B cell (primary cell): ENCODE data around the gene ACER2.

Experiments used
- EZH2 ChIP-seq: IDR thresholded peaks from 2 replicates; pipeline ENCODE4 v1.6.1; 2012; ENCODE audit warnings: borderline replicate concordance, low read depth, mild to moderate bottlenecking, moderate library complexity, low read length; ENCODE audit not compliant: insufficient read depth, poor library complexity, severe bottlenecking
- TF ChIP-seq, protein P1 (sequence below): fragments of 200-600 bp; IDR thresholded peaks from one replicate; pipeline ENCODE4 v1.8.0; 2022; ENCODE audit warnings: antibody characterized with exemption, mild to moderate bottlenecking

- TF ChIP-seq, protein P1, sequence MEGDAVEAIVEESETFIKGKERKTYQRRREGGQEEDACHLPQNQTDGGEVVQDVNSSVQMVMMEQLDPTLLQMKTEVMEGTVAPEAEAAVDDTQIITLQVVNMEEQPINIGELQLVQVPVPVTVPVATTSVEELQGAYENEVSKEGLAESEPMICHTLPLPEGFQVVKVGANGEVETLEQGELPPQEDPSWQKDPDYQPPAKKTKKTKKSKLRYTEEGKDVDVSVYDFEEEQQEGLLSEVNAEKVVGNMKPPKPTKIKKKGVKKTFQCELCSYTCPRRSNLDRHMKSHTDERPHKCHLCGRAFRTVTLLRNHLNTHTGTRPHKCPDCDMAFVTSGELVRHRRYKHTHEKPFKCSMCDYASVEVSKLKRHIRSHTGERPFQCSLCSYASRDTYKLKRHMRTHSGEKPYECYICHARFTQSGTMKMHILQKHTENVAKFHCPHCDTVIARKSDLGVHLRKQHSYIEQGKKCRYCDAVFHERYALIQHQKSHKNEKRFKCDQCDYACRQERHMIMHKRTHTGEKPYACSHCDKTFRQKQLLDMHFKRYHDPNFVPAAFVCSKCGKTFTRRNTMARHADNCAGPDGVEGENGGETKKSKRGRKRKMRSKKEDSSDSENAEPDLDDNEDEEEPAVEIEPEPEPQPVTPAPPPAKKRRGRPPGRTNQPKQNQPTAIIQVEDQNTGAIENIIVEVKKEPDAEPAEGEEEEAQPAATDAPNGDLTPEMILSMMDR = no peak
- no peak for TF ChIP-seq EZH2
Measured at GRCh38 chr9:19486803-19487202, 78.0 kb downstream of the ACER2 start.
